Iris pigment epithelial cell (primary cell): Measurements from ENCODE around the gene ODF2.
"Not testable (repeated sequence)": the region's sequence is repeated elsewhere in the genome, so short reads cannot be mapped to it uniquely, and the experiment has no call there.

Experiments
- DNase-seq: peaks from one replicate; pipeline ENCODE4 v3.0.0-alpha.2; 2011; ENCODE audit warnings: low read depth

The ODF2 gene

DNA sequence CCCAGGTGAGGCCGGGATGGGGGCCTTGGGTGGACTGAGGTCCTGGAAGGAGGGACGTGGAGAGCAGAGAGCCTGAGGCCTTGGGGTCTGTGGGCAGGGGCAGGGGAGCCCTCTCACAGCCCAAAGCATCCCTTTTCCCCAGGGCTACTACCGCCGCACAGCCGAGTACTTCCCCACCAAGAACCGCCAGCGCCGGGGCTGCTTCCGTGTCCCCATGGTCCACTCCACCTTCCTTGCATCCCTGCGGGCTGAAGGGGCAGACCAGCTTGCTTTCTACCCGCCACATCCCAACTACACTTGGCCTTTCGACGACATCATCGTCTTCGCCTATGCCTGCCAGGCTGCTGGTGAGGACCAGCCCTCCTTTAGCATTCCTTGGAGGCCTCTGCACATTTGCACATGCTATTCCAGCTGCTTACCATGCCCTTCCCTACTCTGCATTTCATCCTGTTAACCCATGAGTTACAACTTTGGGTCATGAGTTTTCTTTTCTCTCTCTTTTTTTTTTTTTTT is 31.5 kb upstream of the ODF2 start:
- DNase-seq: no peak

DNA sequence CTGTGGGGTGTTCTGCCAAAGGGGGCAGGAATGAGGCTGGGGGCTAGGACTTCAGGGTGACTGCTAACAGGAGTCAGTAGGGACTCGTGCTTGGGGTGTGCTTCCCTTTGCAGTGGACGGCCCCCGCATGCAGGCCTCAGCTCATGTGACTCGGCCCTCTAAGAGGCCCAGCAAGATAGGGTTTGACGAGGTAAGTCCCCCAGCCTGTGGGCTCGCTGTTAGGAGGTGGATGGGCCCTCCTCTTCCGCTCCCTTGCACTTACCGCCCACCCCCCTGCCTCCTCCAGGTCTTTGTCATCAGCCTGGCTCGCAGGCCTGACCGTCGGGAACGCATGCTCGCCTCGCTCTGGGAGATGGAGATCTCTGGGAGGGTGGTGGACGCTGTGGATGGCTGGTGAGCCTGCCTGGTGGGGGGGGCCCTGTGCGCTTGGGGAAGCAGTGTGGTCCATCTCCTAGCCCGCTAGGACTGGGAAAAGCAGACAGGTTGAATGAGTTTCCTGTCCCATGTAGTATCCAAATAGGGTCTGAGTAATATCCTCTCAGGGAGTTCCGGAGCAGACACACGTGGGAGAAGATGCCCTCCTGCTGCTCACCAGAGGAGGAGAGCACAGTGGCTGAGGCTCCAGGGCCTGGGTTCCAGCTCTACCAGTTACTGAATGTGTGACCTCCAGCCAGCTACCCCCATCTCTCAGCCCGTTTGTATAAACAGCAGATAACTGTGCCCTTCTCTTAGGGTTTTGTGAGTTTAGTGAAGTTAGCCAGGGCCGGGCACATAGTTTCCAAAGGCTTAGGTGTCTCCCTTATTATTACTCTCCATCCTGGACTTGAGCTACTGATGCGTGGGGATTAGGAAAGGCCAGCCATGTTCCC is 26.9 kb upstream of the ODF2 start:
- peak; percentile 51 for DNase-seq

DNA sequence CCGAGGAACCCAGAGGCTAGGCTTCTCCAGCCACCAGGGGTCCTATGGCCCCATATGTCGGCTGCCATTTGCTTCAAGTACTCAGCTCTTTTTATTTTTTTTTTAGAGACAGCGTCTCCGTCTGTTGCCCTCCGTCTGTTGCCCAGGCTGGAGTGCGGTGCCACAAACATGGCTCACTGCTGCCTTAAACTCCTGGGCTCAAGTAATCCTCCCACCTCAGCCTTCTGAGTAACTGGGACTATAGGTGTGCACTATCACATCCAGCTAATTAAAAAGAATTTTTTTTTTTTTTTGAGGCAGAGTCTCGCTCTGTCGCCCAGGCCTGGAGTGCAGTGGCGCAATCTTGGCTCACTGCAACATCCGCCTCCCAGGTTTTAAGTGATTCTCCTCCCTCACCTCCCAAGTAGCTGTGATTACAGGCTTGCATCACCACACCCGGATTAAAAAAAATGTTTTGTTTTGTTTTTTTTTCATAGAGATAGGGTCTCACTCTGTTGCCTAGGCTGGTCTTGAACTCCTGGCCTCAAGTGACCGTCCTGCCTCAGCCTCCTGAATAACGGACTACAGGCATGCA is 26.2 kb upstream of the ODF2 start:
- no peak for DNase-seq

DNA sequence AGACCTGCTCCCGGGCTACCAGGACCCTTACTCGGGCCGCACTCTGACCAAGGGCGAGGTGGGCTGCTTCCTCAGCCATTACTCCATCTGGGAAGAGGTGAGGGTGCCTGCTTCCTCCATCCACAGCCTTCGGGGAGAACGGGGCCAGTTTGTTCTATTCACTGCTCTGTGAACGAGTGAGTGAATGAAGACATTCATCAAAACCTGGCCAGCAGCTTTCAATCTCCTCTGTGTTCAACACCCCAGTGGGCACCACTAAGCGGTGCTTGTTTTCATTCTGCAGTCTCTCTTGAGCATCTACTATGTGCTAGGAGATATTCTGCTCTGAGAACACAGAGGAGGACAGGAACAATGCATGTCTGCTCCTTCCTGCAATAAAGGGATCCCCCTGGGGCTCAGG is 24.6 kb upstream of the ODF2 start:
- no peak for DNase-seq

DNA sequence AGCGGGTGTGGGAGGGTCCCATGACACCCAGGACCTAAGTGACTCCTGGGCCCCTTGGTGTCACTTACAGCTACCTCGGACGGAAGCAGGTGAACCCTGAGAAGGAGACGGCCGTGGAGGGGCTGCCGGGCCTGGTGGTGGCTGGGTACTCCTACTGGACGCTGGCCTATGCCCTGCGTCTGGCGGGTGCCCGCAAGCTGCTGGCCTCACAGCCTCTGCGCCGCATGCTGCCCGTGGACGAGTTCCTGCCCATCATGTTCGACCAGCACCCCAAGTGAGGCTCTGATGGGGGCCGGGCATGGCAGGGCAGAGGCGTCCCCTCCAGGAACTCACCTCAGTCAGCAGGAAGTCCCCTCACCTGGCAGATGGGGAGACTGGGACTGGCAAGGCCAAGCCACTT is 21.5 kb upstream of the ODF2 start:
- no peak for DNase-seq

DNA sequence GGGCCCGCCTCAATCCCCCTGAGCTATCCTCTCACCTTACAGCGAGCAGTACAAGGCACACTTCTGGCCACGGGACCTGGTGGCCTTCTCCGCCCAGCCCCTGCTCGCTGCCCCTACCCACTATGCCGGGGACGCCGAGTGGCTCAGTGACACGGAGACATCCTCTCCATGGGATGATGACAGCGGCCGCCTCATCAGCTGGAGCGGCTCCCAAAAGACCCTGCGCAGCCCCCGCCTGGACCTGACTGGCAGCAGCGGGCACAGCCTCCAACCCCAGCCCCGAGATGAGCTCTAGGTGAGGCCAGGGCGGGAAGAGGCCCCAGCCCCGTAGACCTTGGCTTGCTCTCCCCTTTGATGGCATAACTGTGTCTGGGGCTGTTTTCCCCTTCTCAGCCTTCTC is 20.2 kb upstream of the ODF2 start:
- no peak for DNase-seq

DNA sequence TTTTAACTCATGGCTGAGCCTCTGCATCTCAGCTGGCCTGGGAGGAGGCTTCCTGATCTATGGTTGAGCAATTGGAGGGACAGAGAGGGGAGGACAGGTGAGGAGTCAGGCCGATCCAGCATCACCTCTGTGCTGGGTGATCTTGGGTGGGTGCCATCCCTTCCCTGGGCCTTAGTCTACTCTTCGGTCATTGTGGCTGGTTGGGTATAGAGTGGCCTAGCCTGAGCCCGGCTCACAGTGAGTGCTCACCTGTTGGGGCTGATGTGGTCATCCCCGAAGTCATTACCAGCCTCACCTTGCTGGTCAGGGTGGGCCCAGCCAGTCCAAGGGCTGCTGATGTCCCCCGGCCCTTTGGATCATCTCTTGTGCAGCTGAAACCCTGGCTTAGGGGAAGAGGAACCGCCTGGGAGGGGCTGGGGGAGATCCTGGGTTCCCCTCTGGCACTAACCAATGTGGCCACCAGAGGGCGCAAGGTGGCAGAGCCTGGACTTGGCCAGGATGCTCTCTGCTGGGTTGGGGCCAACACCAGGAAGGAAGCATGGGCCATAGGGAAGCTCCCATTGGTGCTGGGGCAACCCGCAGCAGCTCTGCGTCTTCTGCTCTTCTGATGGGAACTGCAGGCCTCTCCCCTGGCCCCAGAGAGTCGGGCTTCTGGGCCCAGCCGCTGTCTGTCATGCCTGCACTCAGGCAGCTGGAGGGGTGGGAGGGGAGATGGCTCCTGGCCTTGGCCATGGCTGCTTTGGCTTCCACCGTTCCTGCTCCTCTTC is 17.3 kb upstream of the ODF2 start:
- peak; percentile 57 for DNase-seq

DNA sequence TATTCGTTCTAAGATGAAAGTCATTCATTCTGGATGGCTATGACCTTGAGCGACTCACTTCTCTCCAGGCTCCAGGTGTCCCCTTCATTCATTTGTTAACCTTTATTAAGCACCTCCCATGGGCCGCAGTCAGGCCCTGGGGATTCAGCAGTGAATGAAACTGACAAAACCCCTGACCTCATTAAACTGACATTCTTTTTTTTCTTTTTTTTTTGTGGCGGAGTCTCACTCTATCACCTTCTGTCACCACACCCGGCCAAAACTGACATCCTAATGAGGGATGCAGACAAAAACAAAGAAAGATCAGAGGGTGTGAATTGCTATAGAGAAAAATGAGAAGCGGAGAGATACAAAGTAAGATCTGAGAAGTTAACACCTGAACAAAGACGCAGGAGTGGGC is 16.5 kb upstream of the ODF2 start:
- DNase-seq: no peak

GRCh38 chr9:128442150-128442549 is 13.7 kb upstream of the ODF2 start:
- no peak for DNase-seq

- DNase-seq: not testable (repeated sequence)
Measured at GRCh38 chr9:128446505-128446904, 9.3 kb upstream of the ODF2 start.

DNA sequence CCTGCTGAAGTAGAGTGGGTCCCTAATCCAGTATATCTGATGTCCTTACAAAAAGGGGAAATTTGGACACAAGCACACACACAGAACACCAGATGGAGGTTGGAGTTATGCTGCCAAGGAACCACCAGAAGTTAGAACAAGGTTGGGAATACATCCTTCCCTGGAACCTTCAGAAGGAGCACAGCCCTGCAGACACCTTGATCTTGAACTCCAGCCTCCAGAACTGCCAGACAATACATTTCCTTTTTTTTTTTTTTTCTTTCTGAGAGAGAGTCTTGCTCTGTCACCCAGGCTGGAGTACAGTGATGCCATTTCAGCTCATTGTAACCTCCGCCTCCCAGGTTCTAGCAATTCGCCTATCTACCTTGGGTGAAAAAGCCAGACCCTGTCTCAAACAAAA is 7.1 kb upstream of the ODF2 start:
- no peak for DNase-seq

DNA sequence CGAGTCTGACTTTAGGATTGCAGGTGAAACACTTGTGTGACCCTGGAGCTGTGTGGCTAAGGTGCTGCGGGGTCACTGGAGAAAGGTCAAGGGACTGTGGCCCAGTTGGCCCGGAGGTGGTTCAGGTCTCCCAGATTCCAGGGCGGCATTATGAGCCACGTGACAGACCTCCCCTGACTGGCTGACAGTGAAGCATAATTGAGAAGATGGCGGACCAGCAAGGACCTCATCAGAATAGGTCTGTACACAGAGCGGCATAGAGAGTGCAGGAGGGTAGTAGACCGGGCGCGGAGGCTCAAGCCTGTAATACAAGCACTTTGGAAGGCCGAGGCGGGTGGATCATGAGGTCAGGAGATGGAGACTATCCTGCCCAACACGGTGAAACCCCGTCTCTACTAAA is 815 bp upstream of the ODF2 start:
- no peak for DNase-seq

- DNase-seq: peak; percentile 74
Measured at GRCh38 chr9:128456613-128457061, 831 bp downstream of the ODF2 start.

DNA sequence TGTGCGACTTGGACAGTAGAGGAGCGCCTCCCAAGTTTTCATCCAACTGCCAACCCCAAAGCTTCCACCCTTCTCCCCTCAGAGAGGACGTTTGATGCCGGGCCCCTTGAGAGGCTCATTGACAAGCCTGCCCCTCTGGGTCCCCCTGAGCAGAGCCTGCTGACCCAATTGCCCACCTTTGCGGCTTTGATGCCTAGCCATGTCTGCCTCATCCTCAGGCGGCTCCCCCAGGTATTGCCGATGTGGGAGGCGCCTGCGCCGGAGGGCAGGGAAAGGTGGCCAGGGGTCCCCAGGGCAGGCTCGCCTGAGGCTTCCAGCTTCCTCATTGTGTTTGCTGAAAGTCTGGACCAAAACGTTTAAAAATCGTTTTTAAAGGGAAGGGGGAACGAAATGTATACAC is 1.4 kb downstream of the ODF2 start:
- no peak for DNase-seq

GRCh38 chr9:128459011-128459410 is 3.2 kb downstream of the ODF2 start:
- DNase-seq: no peak

GRCh38 chr9:128469070-128469469 is 13.3 kb downstream of the ODF2 start:
- no peak for DNase-seq

GRCh38 chr9:128470560-128470959 is 14.8 kb downstream of the ODF2 start:
- peak; percentile 63 for DNase-seq

- no peak for DNase-seq
Measured at GRCh38 chr9:128473104-128473503, 17.3 kb downstream of the ODF2 start.

DNA sequence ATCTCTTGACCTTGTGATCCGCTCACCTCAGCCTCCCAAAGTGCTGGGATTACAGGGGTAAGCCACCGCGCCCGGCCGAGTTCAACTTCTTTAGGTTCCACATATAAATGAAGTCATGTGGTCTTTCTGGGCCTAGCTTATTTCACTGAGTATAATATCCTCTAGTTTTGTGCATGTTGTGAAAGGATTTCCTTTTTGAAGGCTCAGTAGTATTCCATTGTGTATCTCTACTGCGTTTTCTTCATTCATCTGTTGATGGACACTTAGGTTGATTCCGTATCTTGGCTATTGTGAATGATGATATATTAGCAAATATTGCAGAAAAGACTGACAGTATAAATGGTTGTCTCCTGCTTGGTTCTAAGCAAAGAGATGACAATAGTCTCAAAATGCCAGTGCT is 20.1 kb downstream of the ODF2 start:
- DNase-seq: no peak

DNA sequence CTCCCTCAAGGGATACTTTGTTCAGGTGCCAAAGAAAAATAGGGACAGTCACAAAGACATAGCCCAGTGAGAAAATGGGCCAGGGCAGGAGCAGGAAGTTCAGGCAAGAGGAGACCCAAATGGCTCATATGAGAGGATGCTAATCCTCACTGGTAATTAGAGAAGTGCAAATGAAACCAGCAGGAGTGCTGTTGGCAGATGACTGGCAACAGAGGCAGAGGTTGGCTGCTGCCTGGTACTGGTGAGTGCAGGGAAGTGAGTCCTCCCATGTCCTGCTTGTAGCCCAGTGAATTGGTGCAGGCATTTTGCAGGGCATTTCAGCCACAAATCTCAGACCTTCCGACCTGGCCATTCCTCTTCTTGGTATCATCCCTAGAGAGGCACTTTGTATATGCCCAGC is 23.5 kb downstream of the ODF2 start:
- DNase-seq: no peak

DNA sequence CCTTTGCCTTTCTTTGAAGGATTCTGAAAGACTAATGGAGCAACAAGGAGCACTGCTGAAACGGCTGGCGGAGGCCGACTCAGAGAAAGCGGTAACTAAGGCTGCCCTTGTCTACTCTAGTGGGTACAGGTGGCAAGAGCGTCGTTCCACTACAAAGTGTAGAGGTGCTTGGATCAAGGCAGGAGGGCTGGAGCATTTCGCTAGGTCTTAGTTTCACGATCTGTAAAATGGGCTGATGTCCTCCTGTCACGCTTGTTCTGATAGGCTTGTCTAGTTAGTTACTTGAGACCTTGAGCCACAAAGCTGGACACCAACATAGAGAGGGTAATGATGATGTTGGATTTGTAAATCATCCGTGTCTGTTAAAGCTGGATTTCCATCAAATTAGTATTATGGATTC is 25.8 kb downstream of the ODF2 start:
- DNase-seq: no peak

GRCh38 chr9:128482186-128482585 is 26.4 kb downstream of the ODF2 start:
- DNase-seq: no peak
